K562 (cell line): ENCODE results near the gene DAZAP1.

ENCODE experiments used
- CTCF ChIP-seq, 3 experiments: IDR thresholded peaks in 2 of 3; conservative IDR thresholded peaks in 1 of 3; 2 replicates each; pipeline ENCODE4 v1.5.1; 2011 to 2012; ENCODE audit warnings: low read length in 3 of 3, mild to moderate bottlenecking in 3 of 3, control low read depth in 2 of 3, improper control_type of control experiment in 1 of 3, inconsistent platforms in 1 of 3, low read depth in 1 of 3, mixed read lengths in 1 of 3, moderate library complexity in 1 of 3; ENCODE audit not compliant: insufficient read depth in 2 of 3
- MAFF ChIP-seq: IDR thresholded peaks from 2 replicates; pipeline ENCODE4 v1.6.1; 2012; ENCODE audit warnings: low read length, improper control_type of control experiment
- MAX ChIP-seq: sonication (generic); formaldehyde crosslinking; IDR thresholded peaks from 2 replicates; pipeline ENCODE4 v1.9.0; 2022; ENCODE audit warnings: mild to moderate bottlenecking, missing genetic modification reagents
- NR2C1 ChIP-seq, 2 experiments: fragments of 450-650 bp; IDR thresholded peaks; 2 replicates each; pipeline ENCODE4 v1.6.1; 2017; ENCODE audit warnings: mild to moderate bottlenecking in 2 of 2, antibody characterized with exemption in 1 of 2, inconsistent platforms in 1 of 2, missing compliant biosample characterization in 1 of 2, missing genetic modification characterization in 1 of 2
- RBM39 ChIP-seq: fragments of 200-400 bp; formaldehyde crosslinking; optimal IDR thresholded peaks from 2 replicates; pipeline ENCODE3; 2018; ENCODE audit warnings: low read depth, low read length
- ZC3H4 ChIP-seq: sonication (generic); formaldehyde crosslinking; IDR thresholded peaks from 2 replicates; pipeline ENCODE4 v1.9.0; 2021; ENCODE audit warnings: missing genetic modification reagents, borderline replicate concordance
- ZEB2 ChIP-seq: fragments of 450-650 bp; IDR thresholded peaks from 2 replicates; pipeline ENCODE4 v1.6.1; 2016

- no peak for TF ChIP-seq ZEB2
- no peak for TF ChIP-seq MAX (CRISPR knock-in tag)
- no peak for TF ChIP-seq CTCF (IDR thresholded peaks at IDR 0.05 in 2 of 3, conservative IDR thresholded peaks at IDR 0.05 in 1 of 3; ENCODE audit: insufficient read depth in 2 of 3, low read depth in 1 of 3, low read length in 3 of 3)
- TF ChIP-seq ZC3H4: no peak
- no peak for TF ChIP-seq NR2C1 (IDR thresholded peaks at IDR 0.05)
- TF ChIP-seq NR2C1 (tag; IDR thresholded peaks at IDR 0.05): no peak
- no peak for TF ChIP-seq MAFF
- no peak for TF ChIP-seq RBM39
These were observed 58.0 kb downstream of the DAZAP1 start for GRCh38 chr19:1465191-1466016.
